ENCODE results near the gene FBXL7.

Gene FBXL7

GRCh38 chr5:15516486-15516885 lies 16.5 kb downstream of the FBXL7 start:
- no peak overlapping the region for H3K4me3 Mint-ChIP-seq
- DNase-seq: no peak
- no peak overlapping the region for H3K27ac Mint-ChIP-seq
- no peaks in the 10 kb centered on the region for H3K36me3 Mint-ChIP-seq (ENCODE audit: low read depth)
- no peaks in the 10 kb centered on the region for H3K27me3 Mint-ChIP-seq
- no peaks in the 10 kb centered on the region for H3K4me1 Mint-ChIP-seq (ENCODE audit: low read depth)
- peaks cover 3% of the 10 kb centered on the region for H3K9me3 Mint-ChIP-seq

- no peaks in the 10 kb centered on the region for H3K4me1 Mint-ChIP-seq (ENCODE audit: low read depth)
- no peak overlapping the region for H3K27ac Mint-ChIP-seq
- no peaks in the 10 kb centered on the region for H3K27me3 Mint-ChIP-seq
- no peak overlapping the region for H3K4me3 Mint-ChIP-seq
- no peak for DNase-seq
- no peaks in the 10 kb centered on the region for H3K36me3 Mint-ChIP-seq (ENCODE audit: low read depth)
- H3K9me3 Mint-ChIP-seq: peaks cover 3% of the 10 kb centered on the region
Measured at GRCh38 chr5:15518786-15519185, 18.8 kb downstream of the FBXL7 start.

GRCh38 chr5:15520856-15521255 lies 20.9 kb downstream of the FBXL7 start:
- Mint-ChIP-seq H3K4me1 (ENCODE audit: low read depth) (no peaks in the 10 kb centered on the region), H3K27me3 (no peaks in the 10 kb centered on the region), H3K27ac (no peak overlapping the region), H3K4me3 (no peak overlapping the region), H3K9me3 (peaks cover 3% of the 10 kb centered on the region), H3K36me3 (ENCODE audit: low read depth) (no peaks in the 10 kb centered on the region)
- DNase-seq: no peak

- Mint-ChIP-seq H3K27ac (no peak overlapping the region), H3K4me1 (ENCODE audit: low read depth) (no peaks in the 10 kb centered on the region), H3K4me3 (no peak overlapping the region), H3K27me3 (no peaks in the 10 kb centered on the region), H3K9me3 (peaks cover 3% of the 10 kb centered on the region), H3K36me3 (ENCODE audit: low read depth) (no peaks in the 10 kb centered on the region)
- DNase-seq: no peak
Measured at GRCh38 chr5:15521381-15522186, 21.6 kb downstream of the FBXL7 start.

GRCh38 chr5:15522187-15522520 lies 22.2 kb downstream of the FBXL7 start:
- Mint-ChIP-seq H3K27me3 (no peaks in the 10 kb centered on the region), H3K27ac (no peak overlapping the region), H3K9me3 (peaks cover 3% of the 10 kb centered on the region), H3K4me3 (no peak overlapping the region), H3K4me1 (ENCODE audit: low read depth) (no peaks in the 10 kb centered on the region), H3K36me3 (ENCODE audit: low read depth) (no peaks in the 10 kb centered on the region)
- no peak for DNase-seq

- Mint-ChIP-seq H3K4me1 (ENCODE audit: low read depth) (no peaks in the 10 kb centered on the region), H3K9me3 (peaks cover 2% of the 10 kb centered on the region), H3K27ac (no peak overlapping the region), H3K4me3 (no peak overlapping the region), H3K36me3 (ENCODE audit: low read depth) (no peaks in the 10 kb centered on the region), H3K27me3 (no peaks in the 10 kb centered on the region)
- no peak for DNase-seq
Measured at GRCh38 chr5:15524712-15525111, 24.7 kb downstream of the FBXL7 start.

GRCh38 chr5:15525703-15526275 lies 25.8 kb downstream of the FBXL7 start:
- H3K36me3 Mint-ChIP-seq (ENCODE audit: low read depth): no peaks in the 10 kb centered on the region
- H3K27me3 Mint-ChIP-seq: no peaks in the 10 kb centered on the region
- peaks cover 5% of the 10 kb centered on the region for H3K9me3 Mint-ChIP-seq
- H3K4me1 Mint-ChIP-seq (ENCODE audit: low read depth): no peaks in the 10 kb centered on the region
- no peak overlapping the region for H3K27ac Mint-ChIP-seq
- H3K4me3 Mint-ChIP-seq: no peak overlapping the region
- no peak for DNase-seq

- peaks cover 5% of the 10 kb centered on the region for H3K9me3 Mint-ChIP-seq
- H3K4me1 Mint-ChIP-seq (ENCODE audit: low read depth): no peaks in the 10 kb centered on the region
- no peaks in the 10 kb centered on the region for H3K36me3 Mint-ChIP-seq (ENCODE audit: low read depth)
- H3K4me3 Mint-ChIP-seq: no peak overlapping the region
- H3K27ac Mint-ChIP-seq: no peak overlapping the region
- H3K27me3 Mint-ChIP-seq: no peaks in the 10 kb centered on the region
- no peak for DNase-seq
Measured at GRCh38 chr5:15526413-15526812, 26.4 kb downstream of the FBXL7 start.

GRCh38 chr5:15528476-15528875 lies 28.5 kb downstream of the FBXL7 start:
- no peaks in the 10 kb centered on the region for H3K36me3 Mint-ChIP-seq (ENCODE audit: low read depth)
- no peaks in the 10 kb centered on the region for H3K4me1 Mint-ChIP-seq (ENCODE audit: low read depth)
- no peaks in the 10 kb centered on the region for H3K27me3 Mint-ChIP-seq
- H3K27ac Mint-ChIP-seq: no peak overlapping the region
- H3K9me3 Mint-ChIP-seq: peaks cover 5% of the 10 kb centered on the region
- DNase-seq: no peak
- H3K4me3 Mint-ChIP-seq: no peak overlapping the region

GRCh38 chr5:15529013-15529412 lies 29.0 kb downstream of the FBXL7 start:
- no peaks in the 10 kb centered on the region for H3K36me3 Mint-ChIP-seq (ENCODE audit: low read depth)
- no peak overlapping the region for H3K4me3 Mint-ChIP-seq
- H3K27me3 Mint-ChIP-seq: no peaks in the 10 kb centered on the region
- no peak for DNase-seq
- peaks cover 5% of the 10 kb centered on the region for H3K9me3 Mint-ChIP-seq
- H3K27ac Mint-ChIP-seq: no peak overlapping the region
- no peaks in the 10 kb centered on the region for H3K4me1 Mint-ChIP-seq (ENCODE audit: low read depth)

- Mint-ChIP-seq H3K27ac (no peak overlapping the region), H3K9me3 (peaks cover 8% of the 10 kb centered on the region), H3K4me3 (no peak overlapping the region), H3K27me3 (no peaks in the 10 kb centered on the region), H3K36me3 (ENCODE audit: low read depth) (no peaks in the 10 kb centered on the region), H3K4me1 (ENCODE audit: low read depth) (no peaks in the 10 kb centered on the region)
- DNase-seq: no peak
Measured at GRCh38 chr5:15529821-15530220, 29.8 kb downstream of the FBXL7 start.

- Mint-ChIP-seq H3K27me3 (no peaks in the 10 kb centered on the region), H3K36me3 (ENCODE audit: low read depth) (no peaks in the 10 kb centered on the region), H3K4me3 (no peak overlapping the region), H3K4me1 (ENCODE audit: low read depth) (no peaks in the 10 kb centered on the region), H3K9me3 (peaks cover 8% of the 10 kb centered on the region), H3K27ac (no peak overlapping the region)
- no peak for DNase-seq
Measured at GRCh38 chr5:15533129-15533893, 33.3 kb downstream of the FBXL7 start.

- Mint-ChIP-seq H3K4me3 (no peak overlapping the region), H3K9me3 (peaks cover 3% of the 10 kb centered on the region), H3K27me3 (no peaks in the 10 kb centered on the region), H3K27ac (no peak overlapping the region), H3K4me1 (ENCODE audit: low read depth) (no peaks in the 10 kb centered on the region), H3K36me3 (ENCODE audit: low read depth) (no peaks in the 10 kb centered on the region)
- DNase-seq: no peak
Measured at GRCh38 chr5:15535938-15536337, 36.0 kb downstream of the FBXL7 start.

GRCh38 chr5:15538516-15538915 lies 38.5 kb downstream of the FBXL7 start:
- no peak overlapping the region for H3K27ac Mint-ChIP-seq
- no peaks in the 10 kb centered on the region for H3K4me1 Mint-ChIP-seq (ENCODE audit: low read depth)
- DNase-seq: no peak
- no peak overlapping the region for H3K4me3 Mint-ChIP-seq
- H3K27me3 Mint-ChIP-seq: no peaks in the 10 kb centered on the region
- H3K36me3 Mint-ChIP-seq (ENCODE audit: low read depth): no peaks in the 10 kb centered on the region
- peaks cover 3% of the 10 kb centered on the region for H3K9me3 Mint-ChIP-seq

GRCh38 chr5:15539951-15540350 lies 40.0 kb downstream of the FBXL7 start:
- Mint-ChIP-seq H3K27me3 (no peaks in the 10 kb centered on the region), H3K36me3 (ENCODE audit: low read depth) (no peaks in the 10 kb centered on the region), H3K4me1 (ENCODE audit: low read depth) (no peaks in the 10 kb centered on the region), H3K27ac (no peak overlapping the region), H3K9me3 (no peaks in the 10 kb centered on the region), H3K4me3 (no peak overlapping the region)
- no peak for DNase-seq
